Measurements from ENCODE around the gene RIMBP2. TPM values are rescaled to one million over a fixed set of nuclear protein-coding genes. Genes with fewer than 3 reads are reported as not detected.

Gene RIMBP2, protein sequence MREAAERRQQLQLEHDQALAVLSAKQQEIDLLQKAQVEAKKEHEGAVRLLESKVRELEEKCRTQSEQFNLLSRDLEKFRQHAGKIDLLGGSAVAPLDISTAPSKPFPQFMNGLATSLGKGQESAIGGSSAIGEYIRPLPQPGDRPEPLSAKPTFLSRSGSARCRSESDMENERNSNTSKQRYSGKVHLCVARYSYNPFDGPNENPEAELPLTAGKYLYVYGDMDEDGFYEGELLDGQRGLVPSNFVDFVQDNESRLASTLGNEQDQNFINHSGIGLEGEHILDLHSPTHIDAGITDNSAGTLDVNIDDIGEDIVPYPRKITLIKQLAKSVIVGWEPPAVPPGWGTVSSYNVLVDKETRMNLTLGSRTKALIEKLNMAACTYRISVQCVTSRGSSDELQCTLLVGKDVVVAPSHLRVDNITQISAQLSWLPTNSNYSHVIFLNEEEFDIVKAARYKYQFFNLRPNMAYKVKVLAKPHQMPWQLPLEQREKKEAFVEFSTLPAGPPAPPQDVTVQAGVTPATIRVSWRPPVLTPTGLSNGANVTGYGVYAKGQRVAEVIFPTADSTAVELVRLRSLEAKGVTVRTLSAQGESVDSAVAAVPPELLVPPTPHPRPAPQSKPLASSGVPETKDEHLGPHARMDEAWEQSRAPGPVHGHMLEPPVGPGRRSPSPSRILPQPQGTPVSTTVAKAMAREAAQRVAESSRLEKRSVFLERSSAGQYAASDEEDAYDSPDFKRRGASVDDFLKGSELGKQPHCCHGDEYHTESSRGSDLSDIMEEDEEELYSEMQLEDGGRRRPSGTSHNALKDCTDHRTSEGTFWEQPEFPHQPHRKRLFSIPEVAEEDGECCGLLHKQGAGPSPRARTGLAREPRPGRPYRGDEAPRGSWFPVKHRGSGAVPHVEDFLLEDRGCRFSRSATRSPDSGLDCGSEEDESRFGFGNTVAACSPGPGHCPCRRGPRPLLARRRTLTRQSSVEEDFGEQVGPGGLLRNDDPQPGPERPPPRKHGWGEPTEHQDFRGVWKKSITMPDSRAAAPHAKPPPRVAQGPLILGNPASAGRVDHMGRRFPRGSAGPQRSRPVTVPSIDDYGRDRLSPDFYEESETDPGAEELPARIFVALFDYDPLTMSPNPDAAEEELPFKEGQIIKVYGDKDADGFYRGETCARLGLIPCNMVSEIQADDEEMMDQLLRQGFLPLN (N-terminal part only)
- total RNA-seq = 1 to 10 TPM in 1 of 9 donors, not detected in 8; 2.1 TPM
- not detected for polyA plus RNA-seq
- long read RNA-seq, donor 1 = 0 reads
- long read RNA-seq, donor 2 = 0 reads
- long read RNA-seq, donor 3 = 0 reads

- H3K27me3 ChIP-seq = peaks cover 12 to 69% (median 37%) of the 10 kb centered on the region in 9 donors
- H3K36me3 ChIP-seq = no peaks in the 10 kb centered on the region
- ATAC-seq (peak in 2 of 4 donors; percentile 11 to 55), DNase-seq (peak in 1 of 5 donors; percentile 45)
- peak within 1 kb of the TSS; percentile 3 to 49 (median 35) for H3K4me3 ChIP-seq
- H3K9me3 ChIP-seq = peaks cover 0 to 9% (median 0%) of the 10 kb centered on the region in 12 donors
- 0 to 2% (median 1%) methylated on average over 29 to 35 of the region's 35 CpGs for WGBS, 4 donors
- H3K27ac ChIP-seq = no peak within 1 kb of the TSS
- peaks cover 0 to 31% (median 7%) of the 10 kb centered on the region in 12 donors for H3K4me1 ChIP-seq
- intact Hi-C loops (cut with DNase I) = no loop called here
- TF ChIP-seq POLR2A (IDR thresholded peaks at IDR 0.05) (no peak), CTCF (IDR thresholded peaks at IDR 0.05) (no peak)
These were observed at the start of gene RIMBP2 for GRCh38 chr12:130715998-130716968. Gene RIMBP2 (minus strand): TSS chr12:130716299. CDS start chr12:130479013, 237,286 bp downstream.

- Histone ChIP-seq H3K9me3 (no peaks in the 10 kb centered on the region), H3K27ac (no peak overlapping the region), H3K36me3 (no peaks in the 10 kb centered on the region), H3K4me1 (no peaks in the 10 kb centered on the region), H3K27me3 (peaks cover 0 to 39% (median 13%) of the 10 kb centered on the region in 9 donors), H3K4me3 (no peak overlapping the region)
- no peak for ATAC-seq
- no peak for DNase-seq
- 85 to 90% (median 89%) methylated on average over 8 of the region's 8 CpGs for WGBS, 4 donors
- TF ChIP-seq POLR2A (IDR thresholded peaks at IDR 0.05) (no peak), CTCF (IDR thresholded peaks at IDR 0.05) (no peak)
- intact Hi-C loops (cut with DNase I) = no loop called here
These were observed 49.1 kb upstream of the RIMBP2 start for GRCh38 chr12:130765186-130765659.

DNA sequence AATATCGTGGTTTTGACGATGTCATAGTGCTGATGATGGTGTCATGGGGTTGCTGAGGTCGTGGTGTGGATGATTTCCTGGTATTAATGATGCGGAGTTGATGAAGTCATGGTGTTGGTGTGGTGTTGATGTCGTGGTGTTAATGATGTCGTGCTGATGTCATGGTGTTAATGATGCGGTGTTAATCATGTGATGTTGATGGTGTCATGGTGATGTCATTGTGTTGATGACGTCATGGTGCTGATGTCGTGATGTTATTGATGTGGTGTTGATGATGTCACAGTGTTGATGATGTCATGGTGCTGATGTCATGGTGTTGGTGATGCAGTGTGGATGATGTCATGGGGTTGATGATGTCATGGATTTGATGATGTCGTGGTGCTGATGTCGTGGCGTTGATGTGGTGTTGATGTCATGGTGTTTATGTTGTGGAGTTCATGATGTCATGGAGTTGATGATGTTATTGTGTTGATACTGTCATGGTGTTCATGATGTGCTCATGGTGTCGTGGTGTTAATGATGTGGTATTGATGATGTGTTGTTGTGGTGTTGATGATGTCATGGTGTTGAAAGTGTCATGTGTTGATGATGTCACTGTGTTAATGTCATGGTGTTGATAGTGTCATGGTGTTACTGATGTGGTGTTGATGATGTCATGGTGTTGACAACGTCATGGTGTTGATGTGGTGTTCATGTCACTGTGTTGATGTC, 48.5 kb upstream of the RIMBP2 start:
- TF ChIP-seq CTCF (IDR thresholded peaks at IDR 0.05) = no peak
- no peak for TF ChIP-seq POLR2A (IDR thresholded peaks at IDR 0.05)
- Histone ChIP-seq H3K4me1 (no peaks in the 10 kb centered on the region), H3K36me3 (no peaks in the 10 kb centered on the region), H3K27ac (no peak overlapping the region), H3K9me3 (no peaks in the 10 kb centered on the region), H3K27me3 (peaks cover 0 to 40% (median 13%) of the 10 kb centered on the region in 9 donors), H3K4me3 (no peak overlapping the region)
- intact Hi-C loops (cut with DNase I) = loop anchor here in 3 of 10 donors (5.0 kb wide), 1 partner anchor 53 kb away; no protein-coding TSS in a partner anchor
- ATAC-seq (no peak), DNase-seq (no peak)
- 75 to 94% (median 85%) methylated on average over 14 of the region's 14 CpGs for WGBS, 4 donors
